ENCODE results near the gene CPA2.
"Not testable (repeated sequence)": the region's sequence is repeated elsewhere in the genome, so short reads cannot be mapped to it uniquely, and the experiment has no call there.

CPA2 gene

DNA sequence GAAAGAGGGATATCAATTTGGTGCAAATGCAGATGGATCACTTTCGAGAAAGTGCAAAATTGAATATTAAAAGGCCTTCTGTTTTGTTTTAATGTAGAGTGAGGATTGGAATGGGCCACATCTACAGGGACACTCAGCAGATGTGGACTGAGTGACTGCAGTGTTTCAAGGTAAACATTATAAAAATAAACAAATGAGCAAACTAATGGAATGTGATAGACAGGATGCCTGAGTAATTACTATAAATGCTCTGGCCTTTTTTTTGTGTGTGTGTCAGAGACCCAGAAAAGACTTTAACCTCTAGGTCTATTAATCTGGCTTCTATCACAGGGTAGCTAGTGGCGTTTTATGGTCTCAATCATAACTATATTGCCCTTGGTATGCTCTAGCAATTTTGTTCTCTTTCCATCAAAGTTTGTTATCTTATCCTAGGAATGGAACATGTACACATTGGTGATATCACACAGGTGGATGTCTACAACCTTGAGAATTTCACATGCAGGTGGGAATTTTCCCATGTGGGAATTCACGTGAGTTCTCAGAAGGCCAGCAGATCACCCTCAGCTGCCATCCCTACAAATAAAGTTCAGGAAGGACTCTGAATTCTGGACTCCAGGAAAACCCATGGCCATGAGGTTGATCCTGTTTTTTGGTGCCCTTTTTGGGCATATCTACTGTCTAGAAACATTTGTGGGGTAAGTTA is at the start of gene CPA2:
CPA2 (plus strand) TSS at position 606 of the 703 bp plus-strand sequence; CDS start at position 625, 19 bp downstream.
- DNase-seq = no peak

DNA sequence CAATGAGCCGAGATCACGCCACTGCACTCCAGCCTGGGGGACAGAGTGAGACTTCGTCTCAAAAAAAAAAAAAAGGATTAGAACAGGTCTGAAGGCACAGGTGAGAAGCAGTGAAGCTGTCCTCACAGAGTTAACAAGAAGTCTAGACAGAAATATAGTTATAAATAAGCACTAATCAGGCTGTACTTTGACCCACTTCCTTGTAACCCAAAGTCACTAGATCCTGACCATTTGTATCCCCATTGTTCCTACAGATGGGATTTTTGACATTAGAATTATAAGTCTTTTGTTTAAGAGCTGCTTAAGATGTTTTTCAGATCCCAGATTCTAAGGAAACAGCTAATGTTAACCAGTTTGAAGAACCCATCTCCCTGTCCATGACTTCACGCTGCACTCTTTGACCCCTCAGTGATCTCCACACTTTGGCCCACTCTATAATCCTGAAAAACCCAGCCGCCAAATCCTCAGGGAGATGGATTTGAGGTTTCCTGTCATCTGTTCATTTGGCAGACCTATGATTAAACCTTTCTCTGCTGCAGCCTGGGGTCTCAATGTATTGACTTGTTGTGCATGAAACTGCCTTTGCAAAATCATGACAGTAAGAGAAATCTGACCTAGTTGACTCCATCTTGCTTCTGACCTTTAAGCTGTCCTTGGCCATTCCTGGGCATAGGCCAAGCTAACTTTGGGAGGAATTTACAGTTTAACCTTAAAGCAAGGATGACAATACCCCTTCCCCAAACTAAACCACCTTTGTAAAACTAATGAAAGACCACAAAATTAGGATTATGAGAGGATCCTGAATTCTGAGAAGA is 47.6 kb upstream of the CPA2 start:
- no peak for DNase-seq

DNA sequence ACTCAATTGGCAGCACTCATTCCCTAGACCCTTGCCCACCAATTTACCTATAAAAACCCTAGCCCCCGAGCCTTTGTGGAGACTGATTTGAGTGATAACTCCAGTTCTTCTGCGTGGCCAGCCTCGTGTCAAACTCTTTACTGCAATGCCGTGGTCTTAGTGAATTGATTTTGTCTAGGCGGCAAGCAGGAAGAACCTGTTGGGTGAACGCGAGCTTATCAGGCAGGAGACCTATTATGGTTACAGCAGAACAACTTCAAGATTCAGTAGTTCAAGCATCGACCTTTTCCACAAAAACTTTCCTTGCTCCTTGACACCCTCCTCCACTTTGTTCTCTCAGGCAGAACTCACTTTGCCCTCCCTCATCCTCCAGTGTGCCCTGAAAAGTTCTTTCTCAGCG is 46.8 kb upstream of the CPA2 start:
- no peak for DNase-seq

DNA sequence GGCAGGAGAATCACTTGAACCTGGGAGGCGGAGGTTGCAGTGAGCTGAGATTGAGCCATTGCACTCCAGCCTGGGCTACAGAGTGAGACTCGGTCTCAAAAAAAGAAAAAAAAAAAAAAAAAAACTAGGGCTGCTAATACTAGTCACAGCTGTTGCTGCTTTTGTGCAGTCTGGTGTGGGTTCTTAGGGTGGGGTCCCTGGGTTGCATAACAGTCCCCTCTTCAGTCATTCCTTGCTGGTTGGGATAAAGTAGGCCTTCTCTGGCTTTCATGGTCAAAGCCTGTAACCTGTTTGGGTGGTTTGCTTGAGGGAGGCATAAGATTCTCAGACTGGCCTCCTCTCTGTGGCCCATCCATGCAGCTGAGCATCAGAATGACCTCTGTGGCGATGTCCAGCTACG is 44.9 kb upstream of the CPA2 start:
- DNase-seq = no peak

DNA sequence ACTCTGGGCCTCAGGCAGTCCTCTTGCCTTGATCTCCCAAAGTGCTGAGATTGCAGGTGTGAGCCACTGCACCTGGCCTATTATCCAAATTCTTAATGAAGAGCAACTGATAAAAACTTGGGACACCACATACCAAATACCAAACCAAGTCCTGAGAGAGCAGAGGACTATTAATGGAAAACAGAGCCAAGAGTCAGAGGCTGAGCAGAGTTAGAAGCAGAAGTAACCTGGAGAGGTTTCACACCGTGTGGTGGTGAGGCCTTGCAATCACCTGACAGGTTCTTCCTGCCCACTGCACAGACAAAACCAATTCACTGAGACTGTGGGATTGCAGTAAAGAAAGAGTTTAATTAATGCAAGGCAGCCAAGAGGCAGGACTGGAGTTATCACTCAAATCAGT is 43.0 kb upstream of the CPA2 start:
- DNase-seq = no peak

DNA sequence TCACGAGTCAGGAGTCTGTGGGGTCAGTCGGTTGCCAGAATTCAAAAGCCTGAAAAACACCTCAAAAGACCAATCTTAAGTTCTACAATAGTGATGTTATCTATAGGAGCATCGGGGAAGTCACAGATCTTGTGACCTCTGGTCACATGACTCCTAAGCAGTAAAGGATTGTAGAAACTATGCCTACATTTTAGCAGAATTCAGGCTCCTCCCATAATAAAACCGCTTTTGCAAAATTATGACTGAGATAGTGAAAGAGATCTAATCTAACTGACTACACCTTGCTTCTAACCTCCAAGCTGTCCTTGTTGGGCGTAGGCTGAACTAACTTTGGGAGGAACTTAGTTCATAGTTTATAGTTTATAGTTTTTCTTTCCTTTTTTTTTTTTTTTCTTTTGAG is 42.5 kb upstream of the CPA2 start:
- no peak for DNase-seq

DNA sequence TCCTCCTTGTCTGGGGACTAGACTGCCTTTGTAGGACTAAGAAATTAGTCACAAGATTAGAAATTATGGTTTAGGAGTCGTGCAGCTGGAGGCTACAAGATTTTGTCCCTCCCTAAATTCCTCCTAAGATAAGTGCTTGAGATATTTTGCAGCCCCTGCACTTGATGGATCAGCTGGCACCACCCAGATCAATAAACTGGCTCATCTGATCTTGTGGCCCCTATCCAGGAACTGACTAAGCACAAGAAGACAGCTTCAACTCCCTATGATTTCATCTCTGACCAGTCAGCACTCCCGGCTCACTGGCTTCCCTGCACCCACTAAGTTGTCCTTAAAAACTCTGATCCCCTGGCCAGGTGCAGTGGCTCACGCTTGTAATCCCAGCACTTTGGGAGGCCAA is 41.7 kb upstream of the CPA2 start:
- not testable (repeated sequence) for DNase-seq

DNA sequence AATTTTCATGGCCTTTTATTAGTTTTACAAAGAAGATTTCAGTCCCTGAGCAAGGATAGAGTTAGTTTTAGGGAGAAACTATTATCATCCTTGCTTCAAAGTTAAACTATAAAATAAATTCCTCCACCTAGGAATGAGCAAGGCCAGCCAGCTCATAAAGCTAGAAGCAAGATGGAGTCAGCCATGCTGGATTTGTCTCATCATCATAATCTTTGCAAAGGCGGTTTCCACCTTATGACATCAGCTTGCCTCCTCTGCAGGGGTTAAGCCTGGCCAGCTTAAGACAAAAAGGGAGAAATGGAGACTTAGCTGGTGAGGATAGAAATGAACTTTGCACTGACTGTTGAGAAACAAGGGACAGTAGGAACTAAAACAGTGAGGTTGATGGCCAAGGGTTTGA is 40.3 kb upstream of the CPA2 start:
- no peak for DNase-seq

DNA sequence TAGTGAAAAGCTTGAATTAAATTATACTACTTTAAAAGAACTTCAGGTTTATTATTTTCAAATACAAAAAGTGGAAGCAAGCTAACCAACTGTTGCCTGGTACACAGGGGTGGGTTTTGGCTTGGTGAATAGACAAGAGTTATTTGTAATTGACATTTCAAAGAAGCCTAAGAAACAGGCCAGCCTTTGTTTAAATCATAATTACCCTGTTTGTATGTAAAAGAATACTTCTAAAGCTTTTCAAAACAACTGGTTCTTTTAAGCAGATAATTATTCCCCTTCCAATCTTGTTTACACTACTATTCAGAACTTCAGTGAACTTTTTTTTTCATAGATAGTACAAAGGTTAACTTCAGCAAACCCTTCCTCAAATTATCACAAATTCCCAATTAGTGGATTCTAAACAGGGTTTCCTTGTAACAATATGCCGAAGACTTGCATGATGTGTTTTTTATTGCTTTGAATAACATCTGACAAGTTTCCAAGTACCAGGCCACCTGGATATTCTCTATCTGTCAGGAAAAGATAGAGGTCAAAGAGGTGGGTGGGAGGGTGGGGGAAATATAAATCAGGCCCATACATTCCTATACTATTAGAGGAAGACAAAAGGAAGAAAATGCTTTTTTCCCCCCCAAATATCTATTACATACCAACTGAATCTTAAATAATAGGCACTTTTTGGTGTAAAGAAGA is 38.6 kb upstream of the CPA2 start:
- DNase-seq = no peak

DNA sequence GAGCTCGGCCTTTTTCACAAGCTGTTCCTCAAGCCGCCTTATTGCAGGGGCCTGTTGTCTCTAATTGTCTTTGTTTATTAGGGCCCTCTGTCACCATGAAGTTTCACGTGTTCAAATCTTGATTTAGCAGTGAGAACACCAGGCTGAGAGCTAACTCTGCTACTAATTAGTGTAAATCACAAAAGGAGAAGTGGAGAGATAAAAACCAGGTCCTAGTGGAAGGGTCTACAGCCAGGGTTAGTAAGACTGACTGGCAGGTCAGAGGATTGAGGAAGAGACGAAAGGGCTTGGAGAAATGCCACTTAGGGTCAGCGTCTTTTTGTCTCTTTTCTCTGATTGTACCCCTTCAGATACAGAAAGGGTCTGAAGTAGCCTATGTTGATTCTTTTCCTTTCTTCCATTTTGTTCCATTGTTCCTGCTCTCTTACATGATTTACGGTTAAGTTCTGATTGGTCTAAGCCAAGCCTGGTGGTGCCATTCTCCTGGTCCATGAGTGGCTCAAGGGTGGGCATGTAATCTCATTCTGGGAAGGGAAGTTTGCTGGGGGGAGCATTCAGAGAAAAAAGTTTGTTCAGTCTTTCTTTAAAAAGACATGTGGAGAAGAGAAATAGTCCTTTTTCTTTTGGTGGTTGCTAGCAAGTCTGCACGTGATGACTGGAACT is 37.7 kb upstream of the CPA2 start:
- no peak for DNase-seq

DNA sequence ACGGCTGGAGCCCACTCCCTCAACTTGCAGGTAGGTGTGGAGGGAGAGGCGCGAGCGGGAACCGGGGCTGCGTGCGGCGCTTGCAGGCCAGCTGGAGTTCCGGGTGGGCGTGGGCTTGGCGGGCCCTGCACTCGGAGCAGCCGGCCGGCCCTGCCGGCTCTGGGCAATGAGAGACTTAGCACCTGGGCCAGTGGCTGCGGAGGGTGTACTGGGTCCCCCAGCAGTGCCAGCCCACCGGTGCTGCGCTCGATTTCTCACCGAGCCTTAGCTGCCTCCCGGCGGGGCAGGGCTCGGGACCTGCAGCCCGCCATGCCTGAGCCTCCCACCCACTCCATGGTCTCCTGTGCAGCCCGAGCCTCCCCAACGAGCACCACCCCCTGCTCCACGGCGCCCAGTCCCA is 36.7 kb upstream of the CPA2 start:
- DNase-seq = not testable (repeated sequence)

DNA sequence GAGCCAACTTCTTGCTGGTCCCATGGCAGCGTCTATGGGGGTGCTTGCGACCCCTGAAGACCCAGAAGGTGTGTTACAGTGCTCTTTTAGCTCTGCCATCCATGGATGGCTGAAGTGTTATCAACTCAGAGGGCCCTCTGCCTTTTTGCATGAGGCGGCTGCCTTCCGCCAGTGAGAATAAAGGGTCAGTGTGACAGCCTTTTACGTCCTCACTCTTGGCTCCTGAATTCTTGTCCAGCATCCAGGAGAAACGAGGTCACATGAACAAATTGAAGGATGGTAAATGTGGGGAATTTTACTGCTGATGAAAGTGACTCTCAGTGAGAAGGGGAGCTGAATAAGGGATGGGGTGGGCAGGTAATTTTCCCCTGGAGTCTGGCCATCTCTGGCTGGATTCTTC is 34.9 kb upstream of the CPA2 start:
- DNase-seq = no peak

DNA sequence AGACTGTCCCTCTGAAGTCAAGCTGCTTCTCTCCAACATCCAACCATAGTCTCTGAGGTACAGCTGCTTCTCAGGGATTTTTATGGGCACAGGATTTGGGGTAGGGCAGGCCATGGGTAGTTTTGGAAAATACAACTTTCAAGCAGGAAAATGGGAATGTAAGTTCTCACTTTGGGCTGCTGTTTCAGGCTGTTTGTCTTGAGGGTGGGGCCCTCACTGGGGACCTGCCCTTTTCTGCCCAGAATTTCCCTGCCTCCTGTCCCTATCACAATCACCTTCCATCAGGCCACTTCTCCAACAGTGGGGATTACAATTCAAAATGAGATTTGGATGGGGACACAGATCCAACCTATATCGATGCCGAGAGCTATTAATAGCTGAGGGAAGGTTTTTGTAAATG is 34.5 kb upstream of the CPA2 start:
- DNase-seq = no peak

DNA sequence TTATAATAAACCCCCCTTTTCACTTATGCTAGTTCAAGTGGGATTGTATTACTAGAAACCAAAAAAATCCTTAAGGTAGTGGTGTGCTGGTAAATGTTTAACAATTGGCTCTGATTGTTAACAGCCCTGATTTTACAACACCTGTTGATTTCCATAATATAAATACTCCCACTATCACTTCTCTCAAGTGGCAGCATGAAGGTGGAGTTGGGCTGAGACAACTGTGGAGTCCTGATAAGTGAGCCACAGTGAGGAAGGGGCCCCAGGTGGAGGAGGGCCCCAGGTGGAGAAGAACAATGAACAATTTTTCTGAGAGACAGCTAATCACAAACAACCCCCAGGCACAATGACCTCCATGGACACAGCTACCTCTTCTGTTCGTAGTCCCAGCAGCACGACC is 32.6 kb upstream of the CPA2 start:
- DNase-seq = no peak

DNA sequence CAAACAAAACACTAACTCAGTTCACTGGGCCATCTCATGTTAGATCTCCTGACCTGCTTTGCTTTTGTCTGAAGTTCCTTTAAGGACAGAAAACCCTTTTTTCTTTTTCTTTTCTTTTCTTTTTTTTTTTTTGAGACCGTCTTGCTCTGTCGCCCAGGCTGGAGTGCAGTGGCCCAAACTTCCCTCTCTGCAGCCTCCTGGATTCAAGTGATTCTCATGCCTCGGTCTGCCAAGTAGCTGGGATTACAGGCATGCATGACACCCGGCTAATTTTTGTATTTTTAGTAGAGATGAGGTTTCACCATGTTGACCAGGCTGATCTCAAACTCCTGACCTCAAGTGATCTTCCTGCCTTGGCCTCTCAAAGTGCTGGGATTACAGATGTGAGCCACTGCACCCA is 30.3 kb upstream of the CPA2 start:
- not testable (repeated sequence) for DNase-seq

DNA sequence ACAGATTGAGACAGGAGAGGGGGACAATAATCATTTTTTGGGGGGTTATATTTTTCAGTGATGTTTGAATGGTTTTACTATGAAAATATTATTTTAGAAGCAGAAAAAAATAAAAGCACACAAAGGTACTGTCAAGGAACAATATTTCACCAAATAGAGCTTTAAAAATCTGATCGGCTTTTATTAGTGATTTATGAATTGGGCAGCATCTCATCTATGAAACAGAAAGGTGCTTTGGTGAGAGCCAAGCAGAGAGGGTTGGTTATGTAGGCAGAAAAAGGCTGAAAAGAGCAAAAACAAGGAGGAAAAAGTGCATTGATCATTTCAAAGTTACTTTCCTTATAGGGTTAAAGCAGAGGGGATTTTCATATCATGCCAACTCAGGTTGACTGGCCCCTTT is 26.4 kb upstream of the CPA2 start:
- DNase-seq = no peak

DNA sequence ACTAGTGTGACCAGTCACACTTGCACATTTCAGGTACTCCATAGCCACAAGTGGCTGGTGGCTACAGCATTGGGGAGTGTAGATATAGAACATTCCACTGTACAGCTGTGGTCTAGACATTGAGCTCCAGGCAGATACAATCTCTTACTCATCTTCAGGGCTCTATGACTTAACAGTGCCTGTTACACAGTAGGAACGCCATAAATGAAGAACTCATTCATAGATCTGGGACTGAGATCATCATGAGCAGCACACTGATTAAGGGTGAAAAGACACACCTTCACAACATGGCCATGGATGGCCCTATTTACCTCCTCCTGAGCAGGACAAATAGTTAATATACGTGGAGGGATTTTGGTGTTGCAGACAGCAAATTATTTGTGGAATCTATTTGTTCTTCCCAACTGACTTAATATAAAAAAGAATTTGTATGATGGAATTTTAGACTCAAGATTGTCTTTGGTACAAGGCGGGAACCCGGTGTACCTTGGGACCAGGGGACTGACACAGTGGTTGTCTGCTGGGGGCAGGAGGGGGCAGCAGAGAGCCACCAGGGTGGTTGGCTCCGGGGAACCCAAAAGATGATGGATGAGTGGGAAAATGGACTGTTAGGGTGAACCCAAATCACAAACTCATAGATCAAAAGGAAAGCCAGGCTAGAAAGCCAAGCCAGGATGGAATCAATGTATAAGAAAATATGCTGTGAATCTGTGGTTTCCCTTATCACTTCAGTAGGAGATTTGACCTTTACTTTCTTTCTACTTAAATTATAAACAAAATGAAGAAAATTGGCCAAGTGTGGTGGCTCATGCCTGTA is 24.3 kb upstream of the CPA2 start:
- DNase-seq = peak; percentile 33 to 35

DNA sequence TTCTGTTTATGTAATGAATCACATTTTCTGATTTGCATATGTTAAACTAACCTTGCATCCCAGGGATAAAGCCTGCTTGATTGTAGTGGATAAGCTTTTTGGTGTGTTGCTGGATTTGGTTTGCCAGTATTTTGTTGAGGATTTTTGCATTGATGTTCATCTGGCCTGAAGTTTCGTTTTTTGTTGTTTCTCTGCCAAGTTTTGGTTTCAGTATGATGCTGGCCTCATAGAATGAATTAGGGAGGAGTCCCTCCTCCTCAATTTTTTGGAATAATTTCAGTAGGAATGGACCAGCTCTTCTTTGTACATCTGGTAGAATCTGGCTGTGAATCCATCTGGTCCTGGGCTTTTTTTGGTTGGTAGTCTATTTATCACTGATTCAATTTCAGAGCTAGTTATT is 23.2 kb upstream of the CPA2 start:
- DNase-seq = not testable (repeated sequence)

DNA sequence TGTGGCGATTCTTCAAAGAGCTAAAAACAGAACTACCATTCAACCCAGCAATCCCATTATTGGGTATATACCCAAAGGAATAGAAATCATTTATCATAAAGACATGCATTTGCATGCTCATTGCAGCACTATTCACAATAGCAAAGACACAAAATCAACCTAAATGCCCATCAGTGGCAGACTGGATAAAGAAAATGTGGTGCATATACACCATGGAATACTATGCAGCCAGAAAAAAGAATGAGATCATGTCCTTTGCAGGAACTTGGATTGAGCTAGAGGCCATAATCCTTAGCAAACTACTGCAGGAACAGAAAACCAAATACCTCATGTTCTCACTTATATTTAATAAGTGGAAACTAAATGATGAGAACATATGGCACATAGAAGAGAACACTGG is 20.2 kb upstream of the CPA2 start:
- not testable (repeated sequence) for DNase-seq

DNA sequence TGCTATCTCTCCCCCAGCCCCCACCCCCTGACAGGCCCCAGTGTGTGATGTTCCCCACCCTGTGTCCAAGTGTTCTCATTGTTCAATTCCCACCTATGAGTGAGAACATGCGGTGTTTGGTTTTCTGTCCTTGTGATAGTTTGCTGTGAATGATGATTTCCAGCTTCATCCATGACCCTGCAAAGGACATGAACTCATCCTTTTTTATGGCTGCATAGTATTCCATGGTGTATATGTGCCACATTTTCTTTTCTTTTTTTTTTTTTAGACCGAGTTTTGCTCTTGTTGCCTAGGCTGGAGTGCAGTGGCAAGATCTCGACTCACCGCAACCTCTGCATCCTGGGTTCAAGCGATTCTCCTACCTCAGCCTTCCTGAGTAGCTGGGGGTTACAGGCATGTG is 17.8 kb upstream of the CPA2 start:
- not testable (repeated sequence) for DNase-seq

DNA sequence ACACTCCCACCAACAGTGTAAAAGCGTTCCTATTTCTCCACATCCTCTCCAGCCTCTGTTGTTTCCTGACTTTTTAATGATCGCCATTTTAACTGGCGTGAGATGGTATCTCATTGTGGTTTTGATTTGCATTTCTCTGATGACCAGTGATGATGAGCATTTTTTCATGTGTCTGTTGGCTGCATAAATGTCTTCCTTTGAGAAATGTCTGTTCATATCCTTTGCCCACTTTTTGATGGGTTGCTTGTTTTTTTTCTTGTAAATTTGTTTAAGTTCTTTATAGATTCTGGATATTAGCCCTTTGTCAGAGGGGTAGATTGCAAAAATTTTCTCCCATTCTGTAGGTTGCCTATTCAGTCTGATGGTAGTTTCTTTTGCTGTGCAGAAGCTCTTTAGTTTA is 17.0 kb upstream of the CPA2 start:
- not testable (repeated sequence) for DNase-seq

DNA sequence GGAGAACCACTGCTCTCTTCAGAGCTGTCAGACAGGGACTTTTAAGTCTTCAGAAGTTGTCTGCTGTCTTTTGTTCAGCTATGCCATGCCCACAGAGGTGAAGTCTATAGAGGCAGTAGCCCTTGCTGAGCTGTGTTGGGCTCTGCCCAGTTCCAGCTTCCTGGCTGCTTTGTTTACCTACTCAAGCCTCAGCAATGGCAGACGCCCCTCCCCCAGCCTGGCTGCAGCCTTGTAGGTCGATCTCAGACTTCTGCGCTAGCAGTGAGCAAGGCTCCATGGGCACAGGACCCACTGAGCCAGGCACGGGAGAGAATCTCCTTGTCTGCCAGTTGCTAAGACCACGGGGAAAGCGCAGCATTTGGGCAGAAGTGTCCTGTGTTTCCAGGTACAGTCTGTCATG is 12.1 kb upstream of the CPA2 start:
- no peak for DNase-seq

All from CD4-positive, alpha-beta T cell treated with Interleukin-4 for 1 hour (primary cell).